GM23338 (cell line): Measurements from ENCODE around the gene TRPM3. TPM values are rescaled to one million over a fixed set of nuclear protein-coding genes. Genes with fewer than 3 reads are reported as not detected.

Source experiments
- ATAC-seq: fragments of 200-7000 bp; cut with Tn5 transposase; 3 replicates; pipeline ENCODE4 v1.9.1; 2020
- DNase-seq: peaks from one replicate; pipeline ENCODE4 v3.0.0-alpha.2; 2015; ENCODE audit warnings: low spot score
- H2AFZ ChIP-seq: fragments of 200-600 bp; sonication (generic); 2 replicates; pipeline ENCODE4 v1.8.0; 2016; ENCODE audit warnings: antibody characterized with exemption, mild to moderate bottlenecking, moderate library complexity
- H3F3A ChIP-seq: fragments of 200-600 bp; sonication (generic); replicated peaks from 2 replicates; pipeline ENCODE4 v1.8.0; 2017; ENCODE audit warnings: antibody characterized with exemption, mixed run types, low read depth
- H3K27ac ChIP-seq: fragments of 200-600 bp; sonication (generic); 2 replicates; pipeline ENCODE4 v1.6.1; 2016; ENCODE audit warnings: low read depth
- H3K27me3 ChIP-seq: fragments of 200-600 bp; sonication (generic); 2 replicates; pipeline ENCODE4 v1.8.0; 2016; ENCODE audit warnings: mild to moderate bottlenecking, mixed run types, moderate library complexity; ENCODE audit not compliant: insufficient read depth
- H3K36me3 ChIP-seq: fragments of 200-600 bp; sonication (generic); 2 replicates; pipeline ENCODE4 v1.8.0; 2016; ENCODE audit warnings: mild to moderate bottlenecking; ENCODE audit not compliant: insufficient read depth
- H3K4me1 ChIP-seq: fragments of 200-600 bp; sonication (generic); 2 replicates; pipeline ENCODE4 v1.8.0; 2016; ENCODE audit warnings: mild to moderate bottlenecking, moderate library complexity; ENCODE audit not compliant: insufficient read depth
- H3K4me2 ChIP-seq: fragments of 200-600 bp; sonication (generic); 2 replicates; pipeline ENCODE4 v1.7.1; 2017; ENCODE audit warnings: mixed run types
- H3K4me3 ChIP-seq: fragments of 200-600 bp; sonication (generic); 2 replicates; pipeline ENCODE4 v1.6.1; 2016; ENCODE audit warnings: mixed run types
- H3K79me2 ChIP-seq: fragments of 200-600 bp; sonication (generic); replicated peaks from 2 replicates; pipeline ENCODE4 v1.8.0; 2017; ENCODE audit warnings: mild to moderate bottlenecking; ENCODE audit not compliant: insufficient read depth
- H3K9me2 ChIP-seq: fragments of 200-600 bp; sonication (generic); 2 replicates; pipeline ENCODE4 v1.8.0; 2017; ENCODE audit not compliant: insufficient read depth
- H4K20me1 ChIP-seq: fragments of 200-600 bp; sonication (generic); replicated peaks from 2 replicates; pipeline ENCODE4 v1.8.0; 2017; ENCODE audit warnings: mild to moderate bottlenecking; ENCODE audit not compliant: insufficient read depth
- H3K27ac Mint-ChIP-seq: 2 replicates; pipeline ENCODE4 v1.8.0; 2020; ENCODE audit warnings: inconsistent platforms, mild to moderate bottlenecking, moderate library complexity, mixed read lengths
- H3K27me3 Mint-ChIP-seq: 3 replicates; pipeline ENCODE4 v1.8.0; 2022; ENCODE audit warnings: low read depth, mild to moderate bottlenecking, moderate library complexity, mixed read lengths, inconsistent platforms; ENCODE audit not compliant: insufficient read depth, poor library complexity
- H3K36me3 Mint-ChIP-seq: 3 replicates; pipeline ENCODE4 v1.8.0; 2021; ENCODE audit warnings: low read depth, mild to moderate bottlenecking, inconsistent platforms, moderate library complexity, mixed read lengths
- H3K4me1 Mint-ChIP-seq: 3 replicates; pipeline ENCODE4 v1.8.0; 2020; ENCODE audit warnings: mild to moderate bottlenecking, inconsistent platforms, mixed read lengths
- H3K4me3 Mint-ChIP-seq: 3 replicates; pipeline ENCODE4 v1.8.0; 2021; ENCODE audit warnings: moderate library complexity, mild to moderate bottlenecking, inconsistent platforms, mixed read lengths
- H3K9me3 Mint-ChIP-seq: 3 replicates; pipeline ENCODE4 v1.8.0; 2020; ENCODE audit warnings: moderate library complexity, mild to moderate bottlenecking, inconsistent platforms, mixed read lengths
- CREB1 ChIP-seq: fragments of 250-450 bp; sonication (Bioruptor Pico); IDR thresholded peaks from 2 replicates; pipeline ENCODE4 v1.5.0; 2020; ENCODE audit warnings: low read depth, mild to moderate bottlenecking, moderate library complexity
- CTCF ChIP-seq, 2 experiments: fragments of 200-600 bp in 1 of 2; sonication (generic) in 1 of 2; conservative IDR thresholded peaks; 2 replicates each; pipeline versions ENCODE4 v1.5.1 to v1.6.1; 2016 to 2017; ENCODE audit warnings: antibody characterized with exemption in 2 of 2, low read depth in 2 of 2, mild to moderate bottlenecking in 2 of 2, moderate library complexity in 1 of 2
- EZH2 ChIP-seq: fragments of 200-600 bp; sonication (generic); IDR thresholded peaks from one replicate; pipeline ENCODE4 v1.8.0; 2017; ENCODE audit warnings: antibody characterized with exemption, mild to moderate bottlenecking, low read depth; ENCODE audit not compliant: unreplicated experiment
- JUNB ChIP-seq: IDR thresholded peaks from one replicate; pipeline ENCODE4 v1.6.1; 2016; ENCODE audit warnings: antibody characterized with exemption; ENCODE audit not compliant: unreplicated experiment
- POLR2AphosphoS5 ChIP-seq: IDR thresholded peaks from 2 replicates; pipeline ENCODE4 v1.6.1; 2016; ENCODE audit warnings: antibody characterized with exemption, low read depth
- STAT1 ChIP-seq: IDR thresholded peaks from one replicate; pipeline ENCODE4 v1.6.1; 2016; ENCODE audit warnings: antibody characterized with exemption; ENCODE audit not compliant: unreplicated experiment
- ZNF114 ChIP-seq: fragments of 250-450 bp; sonication (Bioruptor Pico); IDR thresholded peaks from 2 replicates; pipeline ENCODE4 v1.5.0; 2020; ENCODE audit warnings: mild to moderate bottlenecking, moderate library complexity
- polyA plus RNA-seq: library from polyadenylated mRNA; unstranded; fragments of >200 nt; fragmentation: Nextera tagmentation; extraction: Ambion mirVana; gene quantifications from 2 replicates; pipeline ENCODE4 v1.2.1, GENCODE V29; 2016
- total RNA-seq: library from RNA; depleted of rRNA; stranded (reverse); fragments of >200 nt; shearing (Covaris generic); gene quantifications from 2 replicates; pipeline ENCODE4 v1.2.3, GENCODE V29; 2014
- TF ChIP-seq, protein P1 (sequence below): fragments of 250-450 bp; sonication (Bioruptor Pico); IDR thresholded peaks from 2 replicates; pipeline ENCODE4 v1.5.0; 2020; ENCODE audit warnings: mild to moderate bottlenecking, moderate library complexity

TRPM3 gene
- total and polyA plus RNA-seq, 2 experiments from 2014 or later, result 2.8 to 8.2 TPM

DNA sequence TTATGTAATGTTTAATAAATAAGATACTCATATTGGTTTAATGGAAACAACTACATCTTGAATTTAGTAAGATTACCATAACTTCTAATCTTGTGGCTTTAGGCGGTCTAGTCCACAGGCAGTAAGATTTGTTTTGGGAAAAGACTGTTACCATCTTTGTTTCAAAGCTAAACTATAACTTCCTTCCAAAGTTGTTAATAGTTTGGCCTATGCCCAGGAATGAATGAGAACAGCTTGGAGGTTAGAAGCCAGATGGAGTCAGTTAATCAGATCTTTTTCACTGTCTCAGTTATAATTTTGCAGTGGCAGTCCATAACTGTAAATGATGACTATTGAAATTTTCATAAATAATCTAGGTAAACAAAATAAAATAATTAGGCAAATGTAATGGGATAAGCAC lies 465.1 kb downstream of the TRPM3 start:
- H3K79me2 ChIP-seq, result no peaks in the 10 kb centered on the region
- Mint-ChIP-seq H3K4me3 (no peak overlapping the region), H3K9me3 (peaks cover 31% of the 10 kb centered on the region), H3K4me1 (no peaks in the 10 kb centered on the region), H3K27ac (no peak overlapping the region), H3K27me3 (peaks cover 2% of the 10 kb centered on the region), H3K36me3 (peaks cover 5% of the 10 kb centered on the region; the same call in 2 of the 3 replicates)
- H3K27me3 ChIP-seq, result no peaks in the 10 kb centered on the region
- H3K36me3 ChIP-seq, result no peaks in the 10 kb centered on the region; the same call in 1 of the 2 replicates
- H2AFZ ChIP-seq, result no peak overlapping the region
- H3K9me2 ChIP-seq, result peaks cover 8% of the 10 kb centered on the region; the same call in 1 of the 2 replicates
- ATAC-seq, result no peak
- H3F3A ChIP-seq, result no peaks in the 10 kb centered on the region
- TF ChIP-seq ZNF114 (CRISPR knock-in tag) (no peak), CREB1 (CRISPR knock-in tag) (no peak), JUNB (no peak), CTCF (conservative IDR thresholded peaks at IDR 0.05; ENCODE audit: low read depth in 2 of 2) (no peak), POLR2AphosphoS5 (no peak), EZH2 (no peak), STAT1 (no peak)
- TF ChIP-seq, protein P1, sequence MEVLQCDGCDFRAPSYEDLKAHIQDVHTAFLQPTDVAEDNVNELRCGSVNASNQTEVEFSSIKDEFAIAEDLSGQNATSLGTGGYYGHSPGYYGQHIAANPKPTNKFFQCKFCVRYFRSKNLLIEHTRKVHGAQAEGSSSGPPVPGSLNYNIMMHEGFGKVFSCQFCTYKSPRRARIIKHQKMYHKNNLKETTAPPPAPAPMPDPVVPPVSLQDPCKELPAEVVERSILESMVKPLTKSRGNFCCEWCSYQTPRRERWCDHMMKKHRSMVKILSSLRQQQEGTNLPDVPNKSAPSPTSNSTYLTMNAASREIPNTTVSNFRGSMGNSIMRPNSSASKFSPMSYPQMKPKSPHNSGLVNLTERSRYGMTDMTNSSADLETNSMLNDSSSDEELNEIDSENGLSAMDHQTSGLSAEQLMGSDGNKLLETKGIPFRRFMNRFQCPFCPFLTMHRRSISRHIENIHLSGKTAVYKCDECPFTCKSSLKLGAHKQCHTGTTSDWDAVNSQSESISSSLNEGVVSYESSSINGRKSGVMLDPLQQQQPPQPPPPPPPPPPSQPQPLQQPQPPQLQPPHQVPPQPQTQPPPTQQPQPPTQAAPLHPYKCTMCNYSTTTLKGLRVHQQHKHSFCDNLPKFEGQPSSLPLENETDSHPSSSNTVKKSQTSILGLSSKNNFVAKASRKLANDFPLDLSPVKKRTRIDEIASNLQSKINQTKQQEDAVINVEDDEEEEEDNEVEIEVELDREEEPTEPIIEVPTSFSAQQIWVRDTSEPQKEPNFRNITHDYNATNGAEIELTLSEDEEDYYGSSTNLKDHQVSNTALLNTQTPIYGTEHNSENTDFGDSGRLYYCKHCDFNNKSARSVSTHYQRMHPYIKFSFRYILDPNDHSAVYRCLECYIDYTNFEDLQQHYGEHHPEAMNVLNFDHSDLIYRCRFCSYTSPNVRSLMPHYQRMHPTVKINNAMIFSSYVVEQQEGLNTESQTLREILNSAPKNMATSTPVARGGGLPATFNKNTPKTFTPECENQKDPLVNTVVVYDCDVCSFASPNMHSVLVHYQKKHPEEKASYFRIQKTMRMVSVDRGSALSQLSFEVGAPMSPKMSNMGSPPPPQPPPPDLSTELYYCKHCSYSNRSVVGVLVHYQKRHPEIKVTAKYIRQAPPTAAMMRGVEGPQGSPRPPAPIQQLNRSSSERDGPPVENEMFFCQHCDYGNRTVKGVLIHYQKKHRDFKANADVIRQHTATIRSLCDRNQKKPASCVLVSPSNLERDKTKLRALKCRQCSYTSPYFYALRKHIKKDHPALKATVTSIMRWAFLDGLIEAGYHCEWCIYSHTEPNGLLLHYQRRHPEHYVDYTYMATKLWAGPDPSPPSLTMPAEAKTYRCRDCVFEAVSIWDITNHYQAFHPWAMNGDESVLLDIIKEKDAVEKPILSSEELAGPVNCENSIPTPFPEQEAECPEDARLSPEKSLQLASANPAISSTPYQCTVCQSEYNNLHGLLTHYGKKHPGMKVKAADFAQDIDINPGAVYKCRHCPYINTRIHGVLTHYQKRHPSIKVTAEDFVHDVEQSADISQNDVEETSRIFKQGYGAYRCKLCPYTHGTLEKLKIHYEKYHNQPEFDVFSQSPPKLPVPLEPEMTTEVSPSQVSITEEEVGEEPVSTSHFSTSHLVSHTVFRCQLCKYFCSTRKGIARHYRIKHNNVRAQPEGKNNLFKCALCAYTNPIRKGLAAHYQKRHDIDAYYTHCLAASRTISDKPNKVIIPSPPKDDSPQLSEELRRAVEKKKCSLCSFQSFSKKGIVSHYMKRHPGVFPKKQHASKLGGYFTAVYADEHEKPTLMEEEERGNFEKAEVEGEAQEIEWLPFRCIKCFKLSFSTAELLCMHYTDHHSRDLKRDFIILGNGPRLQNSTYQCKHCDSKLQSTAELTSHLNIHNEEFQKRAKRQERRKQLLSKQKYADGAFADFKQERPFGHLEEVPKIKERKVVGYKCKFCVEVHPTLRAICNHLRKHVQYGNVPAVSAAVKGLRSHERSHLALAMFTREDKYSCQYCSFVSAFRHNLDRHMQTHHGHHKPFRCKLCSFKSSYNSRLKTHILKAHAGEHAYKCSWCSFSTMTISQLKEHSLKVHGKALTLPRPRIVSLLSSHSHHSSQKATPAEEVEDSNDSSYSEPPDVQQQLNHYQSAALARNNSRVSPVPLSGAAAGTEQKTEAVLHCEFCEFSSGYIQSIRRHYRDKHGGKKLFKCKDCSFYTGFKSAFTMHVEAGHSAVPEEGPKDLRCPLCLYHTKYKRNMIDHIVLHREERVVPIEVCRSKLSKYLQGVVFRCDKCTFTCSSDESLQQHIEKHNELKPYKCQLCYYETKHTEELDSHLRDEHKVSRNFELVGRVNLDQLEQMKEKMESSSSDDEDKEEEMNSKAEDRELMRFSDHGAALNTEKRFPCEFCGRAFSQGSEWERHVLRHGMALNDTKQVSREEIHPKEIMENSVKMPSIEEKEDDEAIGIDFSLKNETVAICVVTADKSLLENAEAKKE (CRISPR knock-in tag), result no peak
- no peak overlapping the region for H3K4me3 ChIP-seq
- no peaks in the 10 kb centered on the region for H4K20me1 ChIP-seq
- H3K4me2 ChIP-seq, result no peak overlapping the region
- no peak overlapping the region for H3K27ac ChIP-seq
- no peak for DNase-seq
- no peaks in the 10 kb centered on the region for H3K4me1 ChIP-seq
